Inflammatory macrophage (primary cell): Measurements from ENCODE around the gene TROAP.

Source experiments
- DNase-seq, 2 donors: peaks; one replicate each; pipeline ENCODE4 v3.0.0-alpha.2; 2020 to 2022

The TROAP gene

DNA sequence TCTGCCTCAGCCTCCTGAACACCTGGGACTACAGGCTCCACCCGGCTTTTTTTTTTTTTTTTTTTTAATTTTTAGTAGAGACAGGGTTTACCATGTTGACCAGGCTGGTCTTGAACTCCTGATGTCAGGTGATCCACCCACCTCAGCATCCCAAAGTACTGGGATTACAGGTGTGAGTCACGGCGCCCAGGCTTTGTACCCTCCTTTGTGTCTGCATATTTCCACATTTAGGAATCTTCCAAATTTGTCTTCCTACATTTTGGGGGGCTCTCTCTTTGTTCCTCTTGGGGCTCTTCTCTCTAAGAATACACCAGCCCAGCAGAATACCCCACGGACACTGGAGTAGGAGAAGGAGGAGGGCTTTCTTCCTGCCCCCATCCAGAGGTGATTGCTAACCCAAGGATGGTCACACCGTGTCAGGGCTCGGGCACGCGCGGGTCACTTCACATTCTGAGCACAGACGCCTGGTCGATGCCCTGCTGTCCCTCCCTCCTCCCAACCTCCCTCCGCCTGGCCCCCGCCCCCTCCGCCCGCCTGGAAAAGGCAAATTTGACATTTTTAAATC, 21.5 kb downstream of the TROAP start:
- DNase-seq: no peak

DNA sequence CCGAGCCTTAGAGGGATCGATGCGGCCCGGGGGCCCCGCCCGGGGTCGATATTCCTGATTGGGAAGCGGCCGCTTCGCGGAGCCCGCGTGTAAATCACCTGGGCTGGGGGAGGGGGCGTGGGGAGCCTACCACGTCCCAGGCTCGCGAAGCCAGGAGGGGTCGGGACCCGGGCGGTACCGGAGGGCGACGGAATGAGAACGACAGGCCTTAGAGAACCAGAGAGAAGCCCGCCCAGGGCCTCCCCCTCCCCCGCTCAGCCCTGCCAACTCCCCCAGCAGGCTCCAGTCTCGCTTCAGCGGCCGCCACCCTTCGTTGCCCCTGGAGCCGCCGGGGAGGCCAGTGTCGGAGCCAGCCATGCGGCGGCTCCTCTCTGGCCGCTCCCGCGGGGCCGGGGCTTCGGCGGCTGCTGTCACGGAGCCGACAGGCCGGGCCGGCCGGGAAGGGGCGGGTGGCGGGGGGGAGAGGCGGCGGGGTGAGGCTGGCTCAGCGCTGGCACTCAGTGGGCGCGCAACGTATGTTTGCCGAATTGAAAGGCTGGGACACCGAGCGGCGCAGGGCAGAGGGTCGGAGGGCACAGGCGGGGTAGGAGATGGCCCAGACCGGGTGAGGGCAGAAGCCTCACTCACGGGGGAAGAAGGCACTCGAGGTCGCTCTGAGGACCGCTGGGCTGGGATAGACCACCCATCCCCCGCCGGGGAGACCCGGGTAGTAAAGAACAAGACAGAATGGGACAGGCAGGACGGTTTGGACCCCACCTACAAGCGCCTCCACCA, 22.2 kb downstream of the TROAP start:
- no peak for DNase-seq

DNA sequence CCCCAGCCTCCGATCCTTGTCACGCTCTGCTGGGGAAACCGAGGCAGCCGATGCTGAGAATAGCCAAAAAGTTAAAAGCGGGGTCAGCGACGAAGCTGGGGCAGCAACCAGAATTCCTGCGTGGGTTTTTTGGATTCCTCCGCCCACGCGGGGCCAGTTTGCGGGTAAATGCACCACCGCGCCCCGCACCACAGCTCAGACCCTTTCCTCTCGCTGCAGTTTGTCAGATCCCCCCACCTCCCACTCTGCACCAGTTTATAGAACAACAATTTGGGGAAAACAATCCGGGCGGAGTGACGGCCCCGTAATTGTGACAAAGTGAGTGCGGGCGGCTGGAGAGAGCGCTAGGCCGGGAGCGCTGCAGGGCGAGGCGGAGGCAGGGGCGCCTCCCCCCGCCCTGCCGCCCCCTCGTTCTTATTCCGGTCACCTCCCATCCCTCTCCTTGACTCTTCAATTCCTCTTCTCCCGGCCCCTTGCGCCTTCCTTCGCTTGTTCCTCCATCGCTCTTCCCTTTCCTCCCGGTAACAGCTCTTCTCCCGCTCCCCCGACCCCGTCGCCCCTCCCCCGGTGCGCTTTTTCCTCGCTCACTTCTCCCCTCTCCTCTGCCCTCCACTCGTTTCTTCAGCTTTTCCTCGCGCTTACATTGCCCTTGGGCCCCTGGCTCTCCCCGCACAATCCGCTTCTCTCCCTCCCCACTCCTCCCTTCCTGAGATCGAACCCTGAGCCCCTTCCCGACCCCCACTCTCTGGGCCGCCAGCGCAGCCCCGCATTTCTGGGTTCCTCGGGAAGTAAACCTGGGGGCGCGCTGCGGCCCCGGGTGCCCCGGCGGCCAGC, 23.0 kb downstream of the TROAP start:
- DNase-seq: no peak

DNA sequence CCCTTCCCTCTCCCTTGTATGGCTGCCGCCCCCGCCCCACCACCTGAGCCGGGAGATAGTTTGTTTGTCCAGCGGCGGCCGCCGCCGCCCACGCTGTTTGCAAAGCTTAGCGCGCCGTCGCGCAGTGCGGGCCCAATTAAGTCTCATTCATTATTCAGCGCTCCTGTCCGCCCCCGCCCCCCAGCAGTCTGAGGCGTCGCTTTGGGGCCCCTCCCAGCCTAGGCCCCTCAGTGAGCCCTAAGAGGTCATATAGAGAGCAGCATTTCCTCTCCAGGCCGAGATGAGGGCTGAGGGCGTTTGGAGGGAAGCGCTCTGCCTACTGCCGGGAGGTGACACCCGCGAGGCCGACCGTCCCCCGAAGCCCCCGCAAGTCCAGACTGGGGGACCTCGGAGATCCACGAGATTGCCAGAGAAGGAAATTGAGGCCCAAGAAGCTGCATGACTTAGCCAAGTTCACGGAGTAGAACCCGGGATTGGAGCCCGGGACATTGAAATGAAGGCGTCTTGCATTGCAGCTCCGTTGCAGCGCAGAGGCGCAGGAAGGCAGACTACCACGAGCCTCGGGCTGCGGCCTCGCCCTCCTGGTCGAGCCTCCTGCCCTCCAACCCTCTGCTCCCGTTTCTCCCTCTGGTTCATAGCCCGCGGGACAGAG, 23.7 kb downstream of the TROAP start, which contains the start of gene DNAJC22:
TSS of gene DNAJC22 (plus strand) at position 230 of the 652 bp plus-strand sequence. CDS start 1,985 bp downstream, outside the sequence.
- peak in 1 of 2 donors; percentile 31 for DNase-seq

DNA sequence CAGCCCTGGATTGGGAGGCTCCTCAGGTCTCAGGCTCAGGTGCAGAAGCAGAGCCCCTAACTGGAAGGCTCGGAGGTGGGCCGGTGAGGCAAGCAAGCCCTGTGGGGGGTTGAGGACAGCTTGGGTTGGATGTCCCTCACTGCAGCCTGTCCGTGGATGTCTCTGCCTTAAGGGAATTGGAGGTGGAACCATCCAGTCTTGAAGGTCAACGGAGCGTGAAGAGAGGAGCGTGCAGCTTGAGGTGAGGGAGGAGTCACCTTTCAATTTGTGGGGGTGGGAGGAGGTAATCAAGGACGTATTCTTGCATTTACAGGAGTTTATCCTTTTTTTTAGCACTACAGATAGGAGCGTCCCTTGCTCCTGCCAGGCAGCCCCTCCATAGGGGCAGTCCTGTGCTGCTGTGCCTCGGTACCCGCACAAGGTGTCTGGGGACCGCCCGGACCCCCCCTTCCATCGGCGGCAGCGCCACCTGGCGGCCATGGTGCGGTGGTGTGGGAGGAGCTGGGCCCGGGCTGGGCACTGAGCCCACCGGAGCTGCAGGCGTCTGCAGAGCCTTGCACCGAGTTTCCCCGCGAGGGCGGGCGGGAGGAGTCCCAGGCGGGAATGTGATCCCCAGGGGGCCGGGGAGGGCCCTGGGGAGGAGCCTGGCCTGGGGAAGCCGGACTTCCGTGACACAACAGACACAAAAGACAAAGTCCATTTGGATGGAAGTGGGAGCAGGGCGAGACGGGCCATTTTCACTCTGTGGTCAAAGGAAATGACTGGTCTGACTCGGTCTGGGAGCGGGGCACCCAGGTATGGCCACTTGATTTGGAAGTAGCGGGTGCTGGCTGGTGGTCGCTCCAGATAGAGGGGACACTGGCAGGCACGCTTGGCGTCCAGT, 24.5 kb downstream of the TROAP start:
- DNase-seq: peak; percentile 42 to 43

- DNase-seq: no peak
Measured at GRCh38 chr12:49348781-49349180, 25.7 kb downstream of the TROAP start.

DNA sequence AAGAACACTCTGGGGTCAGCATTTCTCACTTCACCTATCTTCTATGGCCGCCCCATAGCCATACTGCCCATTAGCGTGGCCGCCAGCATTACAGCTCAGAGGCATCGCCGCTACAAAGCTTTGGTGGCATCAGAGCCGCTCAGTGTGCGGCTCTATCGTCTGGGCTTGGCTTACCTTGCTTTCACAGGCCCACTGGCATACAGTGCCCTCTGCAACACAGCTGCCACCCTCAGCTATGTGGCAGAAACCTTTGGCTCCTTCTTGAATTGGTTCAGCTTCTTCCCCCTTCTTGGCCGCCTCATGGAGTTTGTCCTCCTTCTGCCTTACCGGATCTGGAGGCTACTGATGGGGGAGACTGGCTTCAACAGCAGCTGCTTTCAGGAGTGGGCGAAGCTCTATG, 26.2 kb downstream of the TROAP start:
- no peak for DNase-seq

GRCh38 chr12:49352351-49352750, 29.3 kb downstream of the TROAP start:
- no peak for DNase-seq

- no peak for DNase-seq
Measured at GRCh38 chr12:49355913-49356312, 32.9 kb downstream of the TROAP start.

DNA sequence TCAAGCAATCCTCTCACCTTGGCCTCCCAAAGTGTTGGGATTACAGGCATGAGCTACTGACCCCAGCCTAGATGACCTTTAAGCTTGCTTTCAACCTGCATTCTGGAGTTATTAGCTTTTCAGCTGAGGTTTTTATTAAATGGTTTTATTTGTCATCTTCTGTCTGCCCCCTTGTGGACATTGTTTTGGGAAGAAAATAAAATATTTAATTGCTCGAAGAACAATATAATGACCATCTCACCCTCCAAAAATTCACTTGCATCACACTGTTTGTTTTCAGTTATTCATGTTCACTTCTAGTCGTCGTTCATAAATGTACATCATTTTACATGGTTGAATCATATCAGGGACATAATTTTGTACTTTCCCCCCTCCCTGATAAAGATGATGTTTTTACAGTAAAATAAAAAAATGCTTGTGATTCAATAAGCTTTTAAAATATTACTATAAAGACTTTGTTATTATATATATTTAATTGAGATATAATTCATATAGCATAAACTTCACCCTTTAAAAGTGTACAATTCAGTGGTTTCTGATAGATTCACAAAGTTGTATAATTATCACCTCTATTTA, 34.1 kb downstream of the TROAP start:
- DNase-seq: peak; percentile 21 to 58

GRCh38 chr12:49358483-49359141, 35.6 kb downstream of the TROAP start:
- DNase-seq: peak; percentile 73 to 74

- DNase-seq: no peak
Measured at GRCh38 chr12:49359671-49360070, 36.6 kb downstream of the TROAP start.

GRCh38 chr12:49362077-49362476, 39.0 kb downstream of the TROAP start:
- no peak for DNase-seq

- DNase-seq: peak; percentile 89 to 94
Measured at GRCh38 chr12:49364989-49365388, 41.9 kb downstream of the TROAP start.

- peak; percentile 40 to 59 for DNase-seq
Measured at GRCh38 chr12:49365542-49365941, 42.5 kb downstream of the TROAP start.

- DNase-seq: no peak
Measured at GRCh38 chr12:49366096-49366651, 43.1 kb downstream of the TROAP start.

DNA sequence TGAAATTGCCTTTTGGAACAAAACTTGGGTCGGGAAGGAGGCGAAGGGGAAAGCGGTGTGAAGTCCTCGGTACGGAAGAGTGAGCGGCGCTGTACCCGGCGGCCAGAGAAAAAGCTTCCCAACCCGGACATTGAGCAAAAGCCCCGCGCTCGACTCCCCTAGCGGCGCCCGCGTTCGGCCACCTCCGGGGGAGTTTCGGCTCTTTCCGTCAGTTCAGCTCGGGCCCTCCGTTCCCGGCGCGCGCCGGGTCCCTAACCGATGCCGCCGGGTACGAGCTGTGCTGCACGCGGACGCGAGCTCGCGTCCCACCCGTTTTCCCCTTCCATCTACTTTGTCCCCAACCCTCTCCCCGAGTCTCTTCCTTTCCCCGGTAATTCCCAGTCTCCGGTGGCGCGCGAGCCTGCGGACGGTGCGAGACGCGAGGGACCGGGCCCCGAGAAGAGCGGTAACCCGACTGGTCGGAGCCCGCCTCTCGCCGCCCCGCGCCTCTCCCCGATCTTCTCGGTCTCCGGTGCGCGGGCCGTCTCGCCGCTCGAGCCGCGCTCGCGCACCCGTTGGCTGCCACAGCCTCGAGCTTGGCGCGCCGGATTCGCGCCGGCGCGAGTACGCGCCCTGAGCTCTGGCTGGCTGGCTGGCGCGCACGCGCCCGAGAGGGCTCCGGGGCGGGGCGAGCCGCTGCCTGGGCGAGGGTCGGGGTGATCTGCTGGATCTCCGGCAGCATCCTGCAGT, 43.8 kb downstream of the TROAP start:
- DNase-seq: peak; percentile 89 to 95

DNA sequence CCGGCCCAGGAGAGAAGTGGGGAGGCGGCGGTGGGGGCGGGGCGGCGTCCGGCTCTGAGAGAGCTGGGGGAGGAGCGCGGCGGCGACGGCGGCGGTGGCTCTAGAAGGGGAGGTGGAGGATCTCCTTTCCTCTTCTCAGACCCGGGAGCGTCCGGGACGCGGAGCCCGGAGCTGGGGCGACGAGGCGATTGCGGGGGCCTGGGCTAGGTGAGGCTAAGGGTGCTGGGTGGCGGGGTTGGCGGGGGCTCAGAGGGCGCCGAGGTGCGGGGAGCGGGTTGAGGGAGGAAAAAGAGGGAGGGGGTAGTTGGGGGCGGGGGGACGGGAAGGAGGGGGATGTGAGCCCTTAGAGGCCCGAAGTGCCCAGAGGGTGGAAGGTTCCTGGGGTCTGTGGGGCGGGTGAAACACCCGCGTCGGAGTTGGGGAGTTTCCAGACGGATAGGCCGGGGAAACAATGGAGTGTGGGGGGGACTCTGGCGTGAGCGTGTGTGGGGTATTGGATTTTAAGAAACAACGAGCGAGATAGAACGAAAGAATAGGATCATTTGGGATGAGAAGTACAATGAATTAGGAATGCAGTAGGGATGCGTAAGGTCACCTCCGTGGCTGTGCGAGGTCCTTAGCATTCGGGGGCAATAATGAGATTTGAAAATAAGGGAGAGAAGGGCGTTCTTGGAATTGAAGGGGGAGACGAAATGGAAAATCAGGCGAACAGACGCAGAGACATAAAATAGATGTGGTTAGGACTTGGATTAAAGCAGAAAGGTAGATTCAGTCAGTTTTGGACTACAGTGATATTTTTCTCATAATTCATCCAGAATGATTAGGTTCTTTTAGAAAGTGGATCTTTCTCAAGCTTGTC, 44.6 kb downstream of the TROAP start, which contains the start of gene SPATS2:
TSS of gene SPATS2 (plus strand) at position 82 of the 859 bp plus-strand sequence. CDS start 93,551 bp downstream, outside the sequence.
- DNase-seq: peak in 1 of 2 donors; percentile 14

DNA sequence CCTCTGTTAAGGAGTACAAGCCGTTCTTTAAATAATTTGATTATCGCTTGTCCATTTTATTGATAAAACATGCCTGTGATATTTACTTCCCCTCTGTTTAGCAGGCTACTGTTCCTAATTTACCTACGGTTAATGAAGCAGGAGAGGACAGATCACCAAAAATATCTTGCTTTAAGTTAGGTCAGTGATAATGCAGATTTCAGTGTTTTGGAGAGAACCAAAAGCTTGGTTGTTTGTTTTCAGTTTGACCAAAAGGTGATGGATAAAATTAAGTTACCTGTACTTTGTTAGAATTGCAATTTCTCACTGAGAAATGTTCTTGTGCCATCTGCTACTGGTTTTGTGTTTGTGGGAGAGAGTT, 45.2 kb downstream of the TROAP start:
- no peak for DNase-seq
